CD4-positive, alpha-beta memory T cell (primary cell): ENCODE data around the gene FAF1. TPM values are rescaled to one million over a fixed set of nuclear protein-coding genes. Genes with fewer than 3 reads are reported as not detected.
"Not testable (repeated sequence)": the region's sequence is repeated elsewhere in the genome, so short reads cannot be mapped to it uniquely, and the experiment has no call there.

Experiments used
- CTCF ChIA-PET: fragments of 350-600 bp; sonication (Branson Sonifier 250); formaldehyde crosslinking; loops from one replicate; lab custom pipeline; 2021; ENCODE audit warnings: inconsistent platforms; ENCODE audit not compliant: partially characterized antibody; lab: Charles Lee
- POLR2A ChIA-PET: fragments of 350-600 bp; sonication (Branson Sonifier 250); formaldehyde crosslinking; loops from one replicate; lab custom pipeline; 2021; ENCODE audit not compliant: partially characterized antibody; lab: Charles Lee
- DNase-seq, 5 donors: peaks; one replicate each; pipeline versions ENCODE4 v3.0.0 to v3.0.0-alpha.2; 2020 to 2022; ENCODE audit warnings: mixed read lengths in 1 of 5
- H3K27ac ChIP-seq: one replicate; pipeline ENCODE4 v1.7.0; 2013; ENCODE audit warnings: low read depth, low read length
- H3K27me3 ChIP-seq: 2 replicates; pipeline ENCODE4 v1.7.0; 2013; ENCODE audit warnings: mild to moderate bottlenecking, low read length, moderate library complexity; ENCODE audit not compliant: insufficient read depth
- H3K36me3 ChIP-seq: 2 replicates; pipeline ENCODE4 v1.7.0; 2013; ENCODE audit warnings: mild to moderate bottlenecking, low read length, moderate library complexity; ENCODE audit not compliant: insufficient read depth
- H3K4me1 ChIP-seq: 2 replicates; pipeline ENCODE4 v1.7.0; 2013; ENCODE audit warnings: mild to moderate bottlenecking, low read length, moderate library complexity; ENCODE audit not compliant: insufficient read depth
- H3K4me3 ChIP-seq, 2 donors: one replicate each; pipeline ENCODE4 v1.7.0; 2013; ENCODE audit warnings: low read length in 2 of 2, mild to moderate bottlenecking in 1 of 2
- H3K9me3 ChIP-seq, 2 donors: one replicate each; pipeline ENCODE4 v1.7.0; 2013; ENCODE audit warnings: low read length in 2 of 2, control low read depth in 1 of 2; ENCODE audit not compliant: control insufficient read depth in 1 of 2
- H3K27ac Mint-ChIP-seq, 7 donors: one replicate each; pipeline ENCODE4 v1.8.0; 2020 to 2021; ENCODE audit warnings: mixed read lengths in 7 of 7, mild to moderate bottlenecking in 6 of 7, inconsistent platforms in 3 of 7, moderate library complexity in 3 of 7
- H3K27me3 Mint-ChIP-seq, 2 donors: one replicate each; pipeline ENCODE4 v1.8.0; 2020 to 2021; ENCODE audit warnings: mixed read lengths in 2 of 2
- H3K36me3 Mint-ChIP-seq, 2 donors: one replicate each; pipeline ENCODE4 v1.8.0; 2020 to 2021; ENCODE audit warnings: mixed read lengths in 2 of 2, inconsistent platforms in 1 of 2, mild to moderate bottlenecking in 1 of 2
- H3K4me1 Mint-ChIP-seq, 4 donors: one replicate each; pipeline ENCODE4 v1.8.0; 2020 to 2021; ENCODE audit warnings: mixed read lengths in 4 of 4, mild to moderate bottlenecking in 1 of 4
- H3K4me3 Mint-ChIP-seq, 8 donors: one replicate each; pipeline ENCODE4 v1.8.0; 2020 to 2021; ENCODE audit warnings: mixed read lengths in 8 of 8, mild to moderate bottlenecking in 7 of 8, moderate library complexity in 6 of 8, inconsistent platforms in 3 of 8
- H3K9me3 Mint-ChIP-seq, 8 donors: one replicate each; pipeline ENCODE4 v1.8.0; 2020 to 2021; ENCODE audit warnings: mixed read lengths in 8 of 8, mild to moderate bottlenecking in 5 of 8, inconsistent platforms in 3 of 8, moderate library complexity in 1 of 8
- intact Hi-C: fragments of 100-400 bp; cut with micrococcal nuclease; formaldehyde crosslinking; loops from one replicate; pipeline ENCODE4 v1.15.1; 2023
- polyA plus RNA-seq, 2 donors: library from polyadenylated mRNA; unstranded; fragments of 300-500 nt; fragmentation: Illumina TruSeq; gene quantifications; one replicate each; pipeline ENCODE4 v1.2.3, GENCODE V29; 2021
- total RNA-seq, 2 experiments: library from RNA; stranded (reverse); gene quantifications; one replicate each; pipeline ENCODE4 v1.2.3, GENCODE V29; 2021

FAF1 gene
- total and polyA plus RNA-seq, 4 experiments from 2014 or later = 36.0 to 60.2 (median 53.9) TPM

DNA sequence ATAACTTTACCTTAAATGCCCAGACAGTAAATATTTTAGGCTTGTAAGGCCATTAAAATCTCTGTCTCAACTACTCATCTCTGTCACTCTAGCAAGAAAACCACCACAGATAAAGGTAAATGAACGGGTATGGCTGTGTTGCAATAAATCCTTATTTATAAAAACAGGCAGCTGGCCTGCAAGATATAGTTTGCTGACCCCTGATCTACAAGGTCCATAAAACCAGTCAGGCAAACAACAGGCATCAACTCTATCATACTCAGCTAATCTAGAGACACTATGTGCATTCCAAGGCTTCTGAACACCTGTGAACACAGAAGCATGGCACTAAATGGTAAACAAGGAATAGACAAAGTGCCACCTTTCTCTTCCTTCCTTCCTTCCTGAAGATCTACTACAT lies 9.7 kb downstream of the FAF1 start:
- Histone ChIP-seq H3K27me3 (no peaks in the 10 kb centered on the region), H3K4me1 (peaks cover 13% of the 10 kb centered on the region), H3K9me3 (no peaks in the 10 kb centered on the region), H3K4me3 (no peak overlapping the region), H3K36me3 (no peaks in the 10 kb centered on the region), H3K27ac (no peak overlapping the region)
- Mint-ChIP-seq H3K27me3 (no peaks in the 10 kb centered on the region), H3K27ac (peak overlapping the region in 2 of 7 donors; percentile 0 to 22), H3K4me1 (peaks cover 36 to 46% (median 40%) of the 10 kb centered on the region in 4 donors), H3K4me3 (no peak overlapping the region), H3K36me3 (peaks cover 8 to 18% of the 10 kb centered on the region in 2 donors), H3K9me3 (no peaks in the 10 kb centered on the region)
- intact Hi-C loops = no loop called here
- ChIA-PET POLR2A (interaction anchor here (1.9 kb wide), 1 partner anchor 10 kb away, joined by 7 read pairs; the partner anchor contains the start of gene FAF1), CTCF (interaction anchor here (1.3 to 1.5 kb wide), 3 partner anchors 18 to 36 kb away, joined by 4 to 6 read pairs (median 4); no protein-coding TSS in a partner anchor)
- DNase-seq = no peak

DNA sequence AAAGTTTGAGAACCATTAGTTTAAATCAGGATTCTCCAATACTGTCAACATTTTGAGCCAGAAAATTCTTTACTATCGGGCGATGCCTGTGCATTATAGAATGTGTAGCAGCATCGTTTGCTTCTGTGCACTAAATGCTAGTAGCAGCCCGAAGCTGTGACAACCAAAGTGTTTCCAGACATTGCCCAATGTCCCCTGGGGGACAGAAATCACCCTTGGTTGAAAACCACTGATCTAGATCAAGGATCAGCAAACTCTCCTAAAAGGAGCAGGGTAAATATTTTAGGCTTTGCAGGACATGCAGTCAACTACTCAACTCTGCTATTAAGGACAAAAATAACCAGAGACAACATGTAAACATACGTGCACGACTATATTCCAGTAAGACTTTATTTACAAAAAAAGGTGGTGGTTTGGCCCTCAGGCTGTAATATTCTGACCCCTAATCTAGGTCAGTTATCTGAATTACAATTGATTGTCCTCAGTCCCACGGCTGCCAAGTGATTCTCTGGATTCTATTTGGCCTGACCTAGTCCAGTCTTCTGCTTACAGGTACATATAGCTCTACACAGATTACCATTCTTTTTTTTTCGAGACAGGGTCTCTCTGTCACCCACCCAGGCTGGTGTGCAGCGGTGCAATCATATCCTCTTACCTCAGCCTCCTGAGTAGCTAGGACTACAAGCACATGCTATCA lies 10.6 kb downstream of the FAF1 start:
- H3K27me3 ChIP-seq = no peaks in the 10 kb centered on the region
- no peaks in the 10 kb centered on the region for H3K9me3 Mint-ChIP-seq
- H3K27ac ChIP-seq = no peak overlapping the region
- H3K4me1 ChIP-seq = peaks cover 13% of the 10 kb centered on the region
- H3K9me3 ChIP-seq = no peaks in the 10 kb centered on the region
- no peaks in the 10 kb centered on the region for H3K36me3 ChIP-seq
- no peak for DNase-seq
- H3K4me3 Mint-ChIP-seq = peak overlapping the region in 1 of 8 donors; percentile 17
- peaks cover 36 to 53% (median 44%) of the 10 kb centered on the region in 4 donors for H3K4me1 Mint-ChIP-seq
- POLR2A ChIA-PET = no interaction called here
- H3K36me3 Mint-ChIP-seq = peaks cover 6 to 18% of the 10 kb centered on the region in 2 donors
- intact Hi-C loops = no loop called here
- H3K27me3 Mint-ChIP-seq = no peaks in the 10 kb centered on the region
- no peak overlapping the region for H3K27ac Mint-ChIP-seq
- H3K4me3 ChIP-seq = no peak overlapping the region
- CTCF ChIA-PET = interaction anchor here (1.4 kb wide), 1 partner anchor 19 kb away, joined by 6 read pairs; no protein-coding TSS in a partner anchor

DNA sequence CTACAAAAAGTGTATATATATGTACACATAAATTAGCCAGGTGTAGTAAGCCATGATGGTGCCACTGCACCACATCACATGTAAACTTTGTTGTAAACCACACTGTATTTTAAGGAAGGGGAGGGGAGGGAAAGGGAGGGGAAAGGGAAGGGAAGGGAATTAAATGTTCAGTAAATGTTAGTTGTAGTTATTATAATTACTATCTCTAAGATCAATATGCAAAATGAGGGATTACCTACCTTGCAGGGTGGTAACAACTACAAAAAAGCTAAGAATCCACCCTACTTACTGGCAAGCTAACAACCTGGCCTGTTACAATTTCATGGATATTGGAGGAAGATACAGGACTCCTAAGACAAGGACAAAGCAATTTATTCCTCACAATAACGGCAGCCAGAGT lies 17.7 kb downstream of the FAF1 start:
- H3K9me3 Mint-ChIP-seq = no peaks in the 10 kb centered on the region
- no peak for DNase-seq
- H3K9me3 ChIP-seq = no peaks in the 10 kb centered on the region
- no peak overlapping the region for H3K4me3 Mint-ChIP-seq
- H3K27ac ChIP-seq = no peak overlapping the region
- no peaks in the 10 kb centered on the region for H3K27me3 ChIP-seq
- H3K4me1 Mint-ChIP-seq = peaks cover 32 to 62% (median 48%) of the 10 kb centered on the region in 4 donors
- peaks cover 6% of the 10 kb centered on the region for H3K4me1 ChIP-seq
- intact Hi-C loops = no loop called here
- CTCF ChIA-PET = interaction anchor here (4.9 kb wide), 1 partner anchor 12 kb away, joined by 21 read pairs; no protein-coding TSS in a partner anchor
- no peak overlapping the region for H3K4me3 ChIP-seq
- peaks cover 4 to 14% of the 10 kb centered on the region in 2 donors for H3K36me3 Mint-ChIP-seq
- no peaks in the 10 kb centered on the region for H3K36me3 ChIP-seq
- no peak overlapping the region for H3K27ac Mint-ChIP-seq
- H3K27me3 Mint-ChIP-seq = no peaks in the 10 kb centered on the region
- POLR2A ChIA-PET = no interaction called here

DNA sequence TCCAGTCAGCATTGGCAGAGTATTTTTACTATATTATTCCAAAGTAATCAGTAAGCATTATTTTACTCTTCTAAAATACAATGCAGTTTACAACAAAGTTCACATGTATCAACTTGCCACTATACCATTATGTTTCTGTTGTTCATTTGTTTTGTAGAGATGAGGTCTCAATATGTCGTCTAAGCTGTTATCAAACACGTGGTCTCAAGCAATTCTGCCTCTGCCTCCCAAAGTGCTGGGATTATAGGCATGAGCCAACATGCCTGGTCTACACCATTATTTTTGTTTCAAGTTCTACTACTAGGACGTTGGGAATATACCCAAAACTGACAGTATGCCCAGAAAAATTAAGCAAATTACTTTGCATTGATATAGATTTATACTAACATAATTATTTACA lies 19.8 kb downstream of the FAF1 start:
- no peaks in the 10 kb centered on the region for H3K9me3 Mint-ChIP-seq
- ChIA-PET POLR2A (no interaction called here), CTCF (interaction anchor here (4.9 kb wide), 1 partner anchor 10 kb away, joined by 21 read pairs; no protein-coding TSS in a partner anchor)
- H3K27me3 ChIP-seq = no peaks in the 10 kb centered on the region
- intact Hi-C loops = no loop called here
- H3K4me1 ChIP-seq = no peaks in the 10 kb centered on the region
- peak overlapping the region in 1 of 7 donors; percentile 2 for H3K27ac Mint-ChIP-seq
- H3K27ac ChIP-seq = no peak overlapping the region
- no peaks in the 10 kb centered on the region for H3K9me3 ChIP-seq
- no peaks in the 10 kb centered on the region for H3K36me3 ChIP-seq
- DNase-seq = no peak
- no peaks in the 10 kb centered on the region for H3K27me3 Mint-ChIP-seq
- no peak overlapping the region for H3K4me3 ChIP-seq
- no peak overlapping the region for H3K4me3 Mint-ChIP-seq
- H3K36me3 Mint-ChIP-seq = peaks cover 4 to 5% of the 10 kb centered on the region in 2 donors
- H3K4me1 Mint-ChIP-seq = peaks cover 33 to 54% (median 43%) of the 10 kb centered on the region in 4 donors

DNA sequence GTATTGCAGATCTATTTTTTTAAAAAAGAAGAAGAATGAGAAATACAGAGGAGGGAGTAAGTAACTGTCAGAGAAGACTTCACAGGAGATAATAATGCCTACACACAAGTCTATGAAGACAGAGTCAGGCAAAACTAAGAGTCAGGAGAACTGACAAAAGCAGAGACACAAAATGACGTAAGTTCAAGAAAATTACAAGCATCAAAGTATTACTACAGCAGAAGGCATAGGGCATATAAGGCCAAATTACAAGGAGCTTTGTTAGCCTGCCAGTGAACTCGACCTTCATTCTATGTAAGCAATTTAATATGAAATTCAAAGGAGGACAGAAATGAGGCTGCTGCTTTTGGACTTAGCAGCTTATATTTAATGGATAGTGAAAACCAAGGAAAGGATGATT lies 23.7 kb downstream of the FAF1 start:
- Histone ChIP-seq H3K36me3 (no peaks in the 10 kb centered on the region), H3K9me3 (no peaks in the 10 kb centered on the region), H3K4me3 (no peak overlapping the region), H3K4me1 (no peaks in the 10 kb centered on the region), H3K27ac (no peak overlapping the region), H3K27me3 (no peaks in the 10 kb centered on the region)
- intact Hi-C loops = no loop called here
- no peaks in the 10 kb centered on the region for H3K9me3 Mint-ChIP-seq
- CTCF ChIA-PET = interaction anchor here (1.3 to 1.8 kb wide), 3 partner anchors 9 to 75 kb away, joined by 3 to 4 read pairs (median 4); no protein-coding TSS in a partner anchor
- no peaks in the 10 kb centered on the region for H3K27me3 Mint-ChIP-seq
- H3K27ac Mint-ChIP-seq = peak overlapping the region in 4 of 7 donors; percentile 25 to 37 (median 30)
- no peak for DNase-seq
- peaks cover 26 to 38% (median 31%) of the 10 kb centered on the region in 4 donors for H3K4me1 Mint-ChIP-seq
- H3K4me3 Mint-ChIP-seq = no peak overlapping the region
- peaks cover 0 to 2% of the 10 kb centered on the region in 2 donors for H3K36me3 Mint-ChIP-seq
- POLR2A ChIA-PET = no interaction called here

DNA sequence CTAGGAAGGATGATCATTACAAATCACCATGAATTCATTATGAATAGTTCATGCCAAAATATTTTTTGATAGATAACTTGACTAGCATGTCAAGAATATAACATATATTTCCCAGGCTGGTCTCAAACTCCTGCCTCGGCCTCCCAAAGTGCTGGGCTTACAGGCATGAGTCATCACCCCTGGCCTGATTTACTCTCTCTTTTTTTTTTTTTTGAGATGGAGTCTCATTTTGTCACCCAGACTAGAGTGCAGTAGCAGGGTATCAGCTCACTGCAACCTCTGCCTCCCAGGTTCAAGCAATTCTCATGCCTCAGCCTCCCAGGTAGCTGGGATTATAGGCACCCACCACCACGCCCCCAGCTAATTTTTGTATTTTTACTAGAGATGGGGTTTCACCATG lies 24.8 kb downstream of the FAF1 start:
- H3K36me3 ChIP-seq, H3K9me3 ChIP-seq, DNase-seq, intact Hi-C loops, H3K27me3 ChIP-seq, H3K4me3 ChIP-seq, H3K9me3 Mint-ChIP-seq, POLR2A ChIA-PET, H3K4me1 ChIP-seq, H3K27ac ChIP-seq, H3K36me3 Mint-ChIP-seq, H3K27me3 Mint-ChIP-seq, H3K4me3 Mint-ChIP-seq: not testable (repeated sequence)
- H3K4me1 Mint-ChIP-seq = peaks cover 25 to 39% (median 31%) of the 10 kb centered on the region in 4 donors
- CTCF ChIA-PET = interaction anchor here (1.3 to 1.4 kb wide), 3 partner anchors 8 to 34 kb away, joined by 3 to 4 read pairs (median 3); no protein-coding TSS in a partner anchor
- peak overlapping the region in 1 of 7 donors; percentile 48 for H3K27ac Mint-ChIP-seq

DNA sequence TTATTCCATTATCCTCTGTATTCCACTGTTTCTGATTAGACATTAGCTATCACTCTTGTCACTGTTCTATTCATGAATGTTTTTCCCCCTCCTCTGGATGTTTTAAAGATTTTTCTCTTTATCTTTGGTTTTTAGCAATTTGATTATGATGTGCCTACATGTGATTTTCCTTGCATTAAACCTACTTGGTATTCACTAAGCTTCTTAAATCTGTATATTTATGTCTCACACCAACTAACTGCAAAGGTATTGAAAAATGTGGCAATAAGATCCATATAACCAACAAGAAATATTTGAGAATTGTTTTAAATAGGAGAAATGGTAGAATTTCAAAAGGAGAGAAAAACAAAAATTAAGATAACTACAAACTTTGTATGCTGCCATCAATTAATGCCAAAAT lies 25.2 kb downstream of the FAF1 start:
- ChIA-PET CTCF (interaction anchor here (1.3 kb wide), 1 partner anchor 24 kb away, joined by 3 read pairs; no protein-coding TSS in a partner anchor), POLR2A (no interaction called here)
- no peak overlapping the region for H3K27ac ChIP-seq
- Mint-ChIP-seq H3K36me3 (peaks cover 0 to 2% of the 10 kb centered on the region in 2 donors), H3K27ac (no peak overlapping the region), H3K27me3 (no peaks in the 10 kb centered on the region), H3K9me3 (no peaks in the 10 kb centered on the region), H3K4me1 (peaks cover 27 to 44% (median 34%) of the 10 kb centered on the region in 4 donors), H3K4me3 (no peak overlapping the region)
- H3K4me3 ChIP-seq = no peak overlapping the region
- no peaks in the 10 kb centered on the region for H3K9me3 ChIP-seq
- H3K36me3 ChIP-seq = no peaks in the 10 kb centered on the region
- H3K27me3 ChIP-seq = no peaks in the 10 kb centered on the region
- intact Hi-C loops = no loop called here
- no peak for DNase-seq
- no peaks in the 10 kb centered on the region for H3K4me1 ChIP-seq
